Right ventricle myocardium inferior (tissue), 1 donor: ENCODE results near the gene AIRE. TPM values are rescaled to one million over a fixed set of nuclear protein-coding genes. Genes with fewer than 3 reads are reported as not detected.

Source experiments
- ATAC-seq: fragments of 200-7000 bp; cut with Tn5 transposase; one replicate; pipeline ENCODE4 v1.9.1; 2020; ENCODE audit warnings: mild to moderate bottlenecking, moderate library complexity
- DNase-seq: peaks from one replicate; pipeline ENCODE4 v3.0.0; 2021; ENCODE audit errors: missing footprints
- intact Hi-C: fragments of 100-400 bp; cut with DNase I; formaldehyde crosslinking; loops from one replicate; pipeline ENCODE4 v1.11.0; 2022
- total RNA-seq: library from RNA; stranded (reverse); fragmentation: NEBNext Ultra II Directional; extraction: Animal tissue kit (Norgen Biotek cat#: 25700); gene quantifications from one replicate; pipeline ENCODE4 v1.2.1, GENCODE V29; 2021
- donor health status: DM: no; HTN: yes; CAD: no; lungs with severe emphysema.

Gene AIRE
- total RNA-seq, 1 donor from 2014 or later = not detected

GRCh38 chr21:44288251-44289110 lies 2.8 kb downstream of the AIRE start:
- no peak for ATAC-seq
- intact Hi-C loops = no loop called here
- peak; percentile 62 for DNase-seq

DNA sequence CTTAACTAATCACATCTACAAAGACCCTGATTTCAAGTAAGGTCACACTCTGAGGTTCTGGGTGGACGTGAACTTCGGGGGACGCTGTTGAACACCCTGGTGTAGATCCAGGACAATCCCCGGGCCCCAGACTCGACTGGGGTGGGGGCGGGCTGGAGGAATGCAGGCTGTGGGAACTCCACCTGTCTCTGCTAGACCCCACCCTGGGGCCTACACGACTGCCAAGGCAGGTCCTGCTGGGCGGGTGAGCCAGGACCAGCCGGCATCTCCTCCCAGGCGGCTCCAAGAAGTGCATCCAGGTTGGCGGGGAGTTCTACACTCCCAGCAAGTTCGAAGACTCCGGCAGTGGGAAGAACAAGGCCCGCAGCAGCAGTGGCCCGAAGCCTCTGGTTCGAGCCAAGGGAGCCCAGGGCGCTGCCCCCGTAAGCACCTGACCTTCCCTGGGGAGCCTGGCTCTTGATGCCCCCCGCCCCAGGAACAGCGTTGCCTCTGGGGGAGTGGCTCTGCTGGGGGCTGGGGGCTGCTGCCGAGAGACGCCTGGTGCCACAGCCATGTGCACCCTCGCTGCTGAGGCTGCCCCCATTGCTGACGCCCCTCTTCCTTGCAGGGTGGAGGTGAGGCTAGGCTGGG lies 3.8 kb downstream of the AIRE start:
- no peak for ATAC-seq
- DNase-seq = peak; percentile 27
- intact Hi-C loops = no loop called here

DNA sequence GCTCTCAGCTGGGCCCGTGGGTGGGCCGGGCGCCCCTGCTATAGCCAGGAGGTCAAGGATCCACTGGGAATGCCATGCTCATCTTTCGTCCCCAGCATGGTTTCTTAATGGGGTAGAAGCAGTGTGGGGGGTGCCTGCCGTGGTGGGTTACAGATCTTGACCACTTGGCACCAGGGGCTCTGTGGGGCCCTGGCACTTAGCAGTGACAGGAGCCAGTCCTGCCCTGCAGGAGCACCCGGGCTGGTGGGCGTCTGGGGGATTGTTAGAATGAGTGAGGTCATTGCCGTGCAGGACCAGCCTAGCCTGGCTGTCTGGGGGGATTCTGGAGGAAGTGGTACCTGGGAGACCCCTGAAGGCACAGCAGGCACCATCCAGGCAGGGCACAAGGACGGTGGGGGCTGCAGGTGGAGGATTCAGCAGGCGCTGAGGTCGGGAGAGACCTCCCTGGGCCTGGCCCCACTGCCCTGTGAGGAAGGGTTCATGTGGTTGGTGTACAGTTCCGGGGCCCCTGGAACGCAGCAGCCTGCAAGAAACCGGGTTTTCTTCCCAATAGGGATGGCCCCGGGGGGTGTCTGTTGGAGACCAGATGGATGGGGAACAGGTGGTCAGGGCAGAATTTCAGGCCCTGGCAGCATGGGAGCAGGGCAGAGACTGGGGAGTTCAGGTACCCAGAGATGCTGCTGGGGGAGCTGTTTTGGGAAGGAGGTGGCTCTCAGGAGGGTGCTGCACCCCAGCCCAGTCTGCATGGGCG lies 4.8 kb downstream of the AIRE start:
- peak; percentile 31 for DNase-seq
- intact Hi-C loops = no loop called here
- no peak for ATAC-seq

- DNase-seq (peak; percentile 67), ATAC-seq (no peak)
These were observed 5.6 kb downstream of the AIRE start for GRCh38 chr21:44291078-44291935.

DNA sequence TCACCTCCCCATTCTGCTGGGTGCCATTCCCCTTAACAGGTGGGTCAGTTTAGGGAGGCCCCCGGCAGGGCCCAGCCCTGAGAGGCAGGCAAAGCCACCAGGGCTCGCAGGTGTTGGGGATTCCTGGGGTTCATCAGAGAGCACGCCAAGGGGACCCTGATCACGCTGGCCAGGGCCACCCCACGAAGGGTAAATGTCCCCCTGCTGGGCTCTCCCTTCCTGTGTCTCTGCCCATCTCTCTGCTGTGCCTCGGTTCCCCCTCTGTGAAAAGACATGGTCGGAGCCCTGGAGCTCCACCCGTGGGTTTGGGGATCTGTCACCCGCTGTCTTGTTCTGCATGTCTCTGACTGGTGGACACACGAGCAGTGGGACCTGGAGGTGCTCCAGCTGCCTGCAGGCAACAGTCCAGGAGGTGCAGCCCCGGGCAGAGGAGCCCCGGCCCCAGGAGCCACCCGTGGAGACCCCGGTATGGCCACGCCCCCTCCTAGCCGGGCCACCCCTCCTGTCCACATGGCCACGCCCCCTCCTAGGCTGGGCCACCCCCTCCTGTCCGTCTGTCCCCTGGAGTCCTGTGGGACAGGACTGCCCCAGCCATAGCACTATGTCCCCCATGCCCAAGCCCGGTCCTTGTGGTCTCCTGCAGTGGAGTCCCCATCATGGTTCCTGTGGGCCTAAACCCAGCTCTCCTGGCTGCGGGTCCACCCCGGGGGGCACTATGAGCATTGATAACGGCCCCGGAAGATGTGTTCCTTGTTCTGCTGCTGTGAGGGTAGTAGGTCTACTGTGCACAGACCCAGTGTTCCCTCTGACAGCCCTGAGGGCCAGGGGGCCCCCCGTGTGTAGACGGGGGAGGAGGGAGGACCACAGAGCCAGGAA lies 6.5 kb downstream of the AIRE start:
- ATAC-seq (no peak), DNase-seq (peak; percentile 55)
- intact Hi-C loops = no loop called here

More at GRCh38 chr21:44291078-44291935, 5.6 kb downstream of the AIRE start:
- intact Hi-C loops = no loop called here

DNA sequence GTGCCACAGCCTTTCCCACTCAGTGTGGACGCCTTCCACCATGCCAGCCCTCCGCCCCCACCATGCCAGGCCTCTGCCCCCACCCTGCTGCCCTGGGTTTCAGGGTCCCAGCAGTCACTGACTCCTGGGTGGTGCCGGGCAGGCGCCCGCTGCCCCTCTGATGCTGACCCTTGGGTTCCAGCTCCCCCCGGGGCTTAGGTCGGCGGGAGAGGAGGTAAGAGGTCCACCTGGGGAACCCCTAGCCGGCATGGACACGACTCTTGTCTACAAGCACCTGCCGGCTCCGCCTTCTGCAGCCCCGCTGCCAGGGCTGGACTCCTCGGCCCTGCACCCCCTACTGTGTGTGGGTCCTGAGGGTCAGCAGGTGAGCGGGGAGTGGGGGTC lies 7.1 kb downstream of the AIRE start:
- no peak for ATAC-seq
- DNase-seq = peak; percentile 64
- intact Hi-C loops = no loop called here

DNA sequence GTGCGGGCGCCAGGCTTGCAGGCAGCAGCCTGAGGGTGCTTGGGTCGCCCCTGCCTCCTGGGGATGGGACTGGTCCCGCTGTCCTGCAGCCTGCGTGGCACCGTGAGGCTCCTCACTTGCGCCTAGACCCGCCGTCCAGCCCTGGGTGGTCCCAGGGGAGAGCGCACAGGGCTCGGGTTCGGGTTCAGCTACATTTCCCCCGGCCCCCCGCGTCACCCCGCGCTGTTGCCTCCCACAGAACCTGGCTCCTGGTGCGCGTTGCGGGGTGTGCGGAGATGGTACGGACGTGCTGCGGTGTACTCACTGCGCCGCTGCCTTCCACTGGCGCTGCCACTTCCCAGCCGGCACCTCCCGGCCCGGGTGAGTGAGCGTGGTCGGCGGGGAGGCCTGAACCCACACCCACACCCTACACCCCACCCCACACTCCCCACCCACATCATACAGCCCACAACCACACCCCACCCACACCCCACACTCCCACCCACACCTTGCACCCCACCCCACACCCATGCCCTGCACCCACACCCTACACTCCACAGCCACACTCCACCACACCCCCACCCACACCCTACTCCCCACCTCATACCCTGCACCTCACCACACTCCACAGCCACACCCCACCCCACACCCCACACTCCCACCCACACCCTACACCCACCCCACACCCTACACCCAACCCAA lies 8.0 kb downstream of the AIRE start:
- intact Hi-C loops = no loop called here
- DNase-seq = peak; percentile 55
- ATAC-seq = no peak

DNA sequence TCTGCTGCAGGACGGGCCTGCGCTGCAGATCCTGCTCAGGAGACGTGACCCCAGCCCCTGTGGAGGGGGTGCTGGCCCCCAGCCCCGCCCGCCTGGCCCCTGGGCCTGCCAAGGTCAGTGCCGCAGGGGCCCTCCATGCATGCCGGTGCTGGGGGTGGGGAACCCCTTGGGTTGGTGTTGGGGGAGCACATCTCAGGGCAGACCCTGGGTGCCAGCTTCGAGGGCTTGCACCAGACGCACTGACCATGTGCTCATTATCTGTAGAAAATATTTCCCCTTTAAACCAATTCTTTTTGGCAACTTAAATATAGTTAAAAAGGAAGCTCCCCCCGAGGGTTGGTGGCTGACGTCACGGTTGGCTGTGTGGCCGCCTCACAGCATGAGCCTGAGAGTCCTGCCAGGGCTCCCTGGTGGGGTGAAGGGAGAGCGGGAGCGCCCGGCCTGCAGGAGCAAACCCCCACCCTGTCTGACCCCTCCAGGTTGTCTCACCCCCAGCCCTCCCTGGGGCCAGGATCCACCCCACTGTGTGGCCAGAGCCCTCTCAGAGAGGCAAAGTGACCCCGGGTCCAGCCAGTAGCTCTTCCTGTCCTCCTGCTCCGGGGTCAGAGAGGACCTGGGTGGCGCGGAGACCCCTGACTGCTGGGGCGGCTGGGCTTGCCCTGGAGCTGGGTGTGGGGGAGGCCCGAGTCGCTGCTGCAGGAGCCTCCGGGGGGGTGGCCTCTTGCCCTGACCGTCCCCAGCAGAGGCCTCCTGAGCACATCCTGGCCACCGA lies 8.9 kb downstream of the AIRE start:
- peak; percentile 67 for ATAC-seq
- peak; percentile 92 for DNase-seq
- intact Hi-C loops = no loop called here

DNA sequence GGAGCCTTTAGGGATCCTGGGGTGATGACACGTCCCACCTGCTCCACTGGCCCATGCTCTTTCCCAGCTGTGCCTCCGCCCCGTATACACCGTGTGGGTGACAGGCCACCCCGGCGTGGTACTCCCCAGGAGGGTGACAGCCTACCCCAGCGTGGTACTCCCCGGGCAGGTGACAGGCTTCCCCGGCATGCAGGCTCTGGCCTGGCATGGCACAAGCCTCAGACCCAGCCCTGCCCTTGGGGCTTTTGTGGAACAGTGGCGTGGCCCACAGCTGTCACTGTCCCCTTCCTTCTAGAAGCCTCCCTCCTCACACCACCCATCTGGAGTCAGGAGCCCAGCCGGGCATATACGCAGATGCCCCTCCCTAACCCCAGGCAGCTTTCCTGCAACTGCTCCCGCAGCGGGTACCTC lies 9.5 kb downstream of the AIRE start:
- DNase-seq (peak; percentile 82), ATAC-seq (peak; percentile 69)
- intact Hi-C loops = no loop called here

DNA sequence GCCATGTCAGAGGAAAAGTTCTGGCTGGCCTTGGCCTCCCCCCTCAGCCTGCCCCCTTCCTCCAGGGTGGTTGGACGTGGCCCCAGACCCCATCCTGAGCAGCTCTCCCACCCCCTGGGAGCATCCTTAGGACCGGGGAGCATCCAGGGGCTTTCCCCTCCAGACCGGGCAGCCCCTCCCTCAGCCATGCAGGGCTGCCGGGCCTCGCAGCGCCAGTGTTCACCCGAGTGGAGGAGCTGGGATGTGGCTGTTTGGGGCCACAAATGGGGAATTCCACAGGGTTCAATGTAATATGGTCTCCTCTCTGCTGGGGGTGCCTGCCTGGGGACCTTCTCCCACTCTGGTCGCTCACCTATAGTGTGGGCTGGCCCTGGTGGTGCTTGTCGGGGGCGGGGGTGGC lies 10.0 kb downstream of the AIRE start:
- DNase-seq (peak; percentile 68), ATAC-seq (no peak)
- intact Hi-C loops = no loop called here

DNA sequence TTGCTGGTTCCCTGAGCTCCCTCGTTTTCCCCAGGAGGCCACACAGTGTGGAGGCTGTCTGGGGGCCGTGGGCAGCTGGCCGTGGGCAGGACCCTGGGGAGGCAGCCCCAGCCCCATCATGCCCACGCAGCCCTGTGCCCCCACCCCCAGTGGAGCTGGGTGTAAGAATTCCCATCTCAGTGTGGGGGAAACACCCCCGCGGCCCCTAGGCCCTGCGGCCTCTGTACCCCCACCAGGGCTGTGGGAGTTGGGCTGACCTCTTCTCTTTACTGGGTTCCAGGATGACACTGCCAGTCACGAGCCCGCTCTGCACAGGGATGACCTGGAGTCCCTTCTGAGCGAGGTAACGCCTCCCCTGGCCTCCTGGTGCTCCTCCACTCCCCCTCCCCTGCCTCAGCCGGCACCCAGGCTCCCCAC lies 10.4 kb downstream of the AIRE start:
- ATAC-seq = no peak
- intact Hi-C loops = no loop called here
- DNase-seq = peak; percentile 62

DNA sequence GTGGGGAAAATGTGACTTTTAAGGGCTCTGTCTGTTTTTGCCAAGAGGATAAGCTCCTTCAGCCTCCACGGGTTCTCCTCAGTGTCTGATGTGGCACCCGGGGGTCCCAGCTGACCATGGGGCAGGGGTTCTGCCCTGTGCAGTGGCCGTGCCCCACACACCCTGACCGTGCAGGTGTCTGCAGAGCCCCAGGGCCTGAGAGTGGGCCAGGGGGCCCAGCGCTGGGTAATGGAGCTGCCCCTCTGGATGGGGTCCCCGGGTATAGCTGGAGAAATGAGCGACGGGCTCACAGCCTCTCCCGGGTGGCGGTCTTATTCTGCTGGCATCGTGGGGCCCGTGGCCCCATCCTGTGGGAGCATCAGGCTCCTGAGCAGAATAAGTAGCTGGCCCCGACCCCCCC lies 11.2 kb downstream of the AIRE start:
- no peak for ATAC-seq
- DNase-seq = peak; percentile 45
- intact Hi-C loops = no loop called here

- ATAC-seq (peak; percentile 41), DNase-seq (peak; percentile 92)
- intact Hi-C loops = no loop called here
These were observed 12.0 kb downstream of the AIRE start for GRCh38 chr21:44297525-44298290.

GRCh38 chr21:44298301-44298700 lies 12.6 kb downstream of the AIRE start:
- peak; percentile 21 for DNase-seq
- intact Hi-C loops = no loop called here
- no peak for ATAC-seq

DNA sequence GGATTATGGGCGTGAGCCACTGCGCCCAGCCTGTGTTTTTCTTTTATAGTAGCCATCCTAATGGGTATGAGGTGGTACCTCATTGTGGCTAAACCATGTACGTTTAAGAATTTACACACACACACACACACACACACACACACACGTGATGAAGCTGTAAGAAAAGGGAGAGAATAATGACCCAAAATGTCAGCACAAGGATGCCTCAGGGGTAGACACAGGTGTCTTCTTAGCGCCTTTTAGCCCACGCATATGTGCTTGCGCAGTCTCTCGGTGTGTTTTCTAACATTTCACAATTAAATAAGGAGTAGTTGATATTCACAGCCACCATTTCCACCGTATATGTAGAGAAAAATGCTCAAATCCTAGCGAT lies 13.4 kb downstream of the AIRE start:
- peak; percentile 39 for DNase-seq
- no peak for ATAC-seq
- intact Hi-C loops = no loop called here
